ENCODE results near the gene SEC24D. TPM values are rescaled to one million over a fixed set of nuclear protein-coding genes. Genes with fewer than 3 reads are reported as not detected.
A peak's percentile ranks its signal among the peaks of the same experiment; 100 is the strongest.
"Not testable (repeated sequence)": the region's sequence is repeated elsewhere in the genome, so short reads cannot be mapped to it uniquely, and the experiment has no call there.

Gene SEC24D
- total and polyA plus RNA-seq, 2 experiments from 2014 or later, result 23.9 to 58.6 TPM

DNA sequence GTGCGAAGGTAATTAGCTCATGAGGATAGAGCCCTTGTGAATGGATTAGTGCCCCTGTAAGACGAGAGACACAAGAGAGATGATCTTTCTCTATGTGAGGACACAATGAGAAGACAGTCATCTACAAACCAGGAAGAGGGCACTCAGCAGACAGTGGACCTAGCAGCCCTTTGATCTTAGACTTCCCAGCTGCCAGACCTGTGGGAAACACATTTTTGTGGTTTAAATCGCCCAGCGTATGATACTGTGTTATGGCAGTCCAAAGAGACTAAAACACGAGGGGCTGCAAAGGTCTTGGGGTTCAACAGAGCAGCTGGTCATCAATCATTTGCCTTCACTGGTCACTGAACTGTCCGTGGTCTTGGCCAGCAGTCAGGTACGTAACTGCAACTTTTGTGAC lies 43.5 kb upstream of the SEC24D start:
- no peaks in the 10 kb centered on the region for H3K36me3 ChIP-seq
- no peaks in the 10 kb centered on the region for H3K4me1 ChIP-seq (ENCODE audit: low read depth)
- no peak overlapping the region for H3K4me3 ChIP-seq
- DNase-seq (ENCODE audit: low read depth in 1 of 2, low spot score in 1 of 2), result no peak
- H3K27ac ChIP-seq, result no peak overlapping the region
- no peaks in the 10 kb centered on the region for H3K9me3 ChIP-seq (ENCODE audit: low read depth)
- H3K27me3 ChIP-seq, result no peaks in the 10 kb centered on the region
- no peak for TF ChIP-seq CTCF (IDR thresholded peaks at IDR 0.05; ENCODE audit: low read depth, low read length)

- not testable (repeated sequence) for H3K27me3 ChIP-seq; H3K4me3 ChIP-seq; H3K27ac ChIP-seq; H3K9me3 ChIP-seq (ENCODE audit: low read depth); H3K36me3 ChIP-seq; DNase-seq (ENCODE audit: low read depth in 1 of 2, low spot score in 1 of 2); H3K4me1 ChIP-seq (ENCODE audit: low read depth)
Observed at GRCh38 chr4:118878507-118878906, 42.6 kb upstream of the SEC24D start.

DNA sequence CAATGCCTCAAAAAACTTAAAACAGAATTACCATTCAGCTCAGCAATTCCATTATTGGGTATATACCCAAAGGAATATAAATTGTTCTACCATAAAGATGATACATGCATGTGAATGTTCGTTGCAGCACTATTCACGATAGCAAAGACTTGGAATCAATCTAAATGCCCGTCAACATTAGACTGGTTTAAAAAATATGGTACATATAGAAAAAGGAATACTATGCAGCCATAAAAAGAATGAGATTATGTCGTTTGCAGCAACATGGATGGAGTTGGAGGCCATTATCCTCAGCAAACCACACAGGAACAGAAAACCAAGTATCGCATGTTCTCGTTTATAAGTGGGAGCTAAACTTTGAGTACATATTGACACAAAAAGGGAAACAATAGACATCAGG lies 41.9 kb upstream of the SEC24D start:
- Histone ChIP-seq H3K27ac (no peak overlapping the region), H3K9me3 (ENCODE audit: low read depth) (no peaks in the 10 kb centered on the region), H3K4me1 (ENCODE audit: low read depth) (no peaks in the 10 kb centered on the region), H3K36me3 (no peaks in the 10 kb centered on the region), H3K27me3 (no peaks in the 10 kb centered on the region), H3K4me3 (no peak overlapping the region)
- no peak for DNase-seq (ENCODE audit: low read depth in 1 of 2, low spot score in 1 of 2)
- TF ChIP-seq CTCF (IDR thresholded peaks at IDR 0.05; ENCODE audit: low read depth, low read length), result no peak

DNA sequence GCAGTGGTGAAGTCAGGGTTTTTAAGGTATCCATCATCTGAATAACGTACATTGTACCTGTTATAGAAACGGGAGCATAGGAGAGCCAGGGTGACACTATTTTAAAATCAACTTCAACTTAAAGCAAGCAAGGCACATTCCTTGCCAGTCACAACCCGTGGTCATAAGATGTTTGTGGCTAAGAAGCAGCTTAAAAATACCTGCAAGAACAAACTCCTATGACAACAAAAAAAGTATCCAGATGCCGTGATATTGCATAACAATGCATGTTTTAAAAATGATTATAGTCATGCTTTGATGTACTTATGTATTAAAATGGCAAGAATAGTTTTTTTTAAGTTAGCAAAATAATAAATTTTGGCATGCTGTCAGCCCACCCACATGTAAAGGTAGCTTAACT lies 36.3 kb upstream of the SEC24D start:
- H3K9me3 ChIP-seq (ENCODE audit: low read depth), result no peaks in the 10 kb centered on the region
- H3K27ac ChIP-seq, result no peak overlapping the region
- no peak overlapping the region for H3K4me3 ChIP-seq
- no peaks in the 10 kb centered on the region for H3K4me1 ChIP-seq (ENCODE audit: low read depth)
- H3K27me3 ChIP-seq, result no peaks in the 10 kb centered on the region
- H3K36me3 ChIP-seq, result no peaks in the 10 kb centered on the region
- TF ChIP-seq CTCF (IDR thresholded peaks at IDR 0.05; ENCODE audit: low read depth, low read length), result no peak
- DNase-seq (ENCODE audit: low read depth in 1 of 2, low spot score in 1 of 2), result no peak

- Histone ChIP-seq H3K27me3 (no peaks in the 10 kb centered on the region), H3K9me3 (ENCODE audit: low read depth) (no peaks in the 10 kb centered on the region), H3K4me3 (no peak overlapping the region), H3K27ac (peak overlapping the region; percentile 16), H3K36me3 (no peaks in the 10 kb centered on the region), H3K4me1 (ENCODE audit: low read depth) (no peaks in the 10 kb centered on the region)
- DNase-seq (ENCODE audit: low read depth in 1 of 2, low spot score in 1 of 2), result peak in 1 of 2 donors; percentile 23
- TF ChIP-seq CTCF (IDR thresholded peaks at IDR 0.05; ENCODE audit: low read depth, low read length), result no peak
Observed at GRCh38 chr4:118869808-118870342, 33.9 kb upstream of the SEC24D start.

GRCh38 chr4:118867311-118868067 lies 31.6 kb upstream of the SEC24D start:
- Histone ChIP-seq H3K36me3 (no peaks in the 10 kb centered on the region), H3K4me3 (no peak overlapping the region), H3K27me3 (no peaks in the 10 kb centered on the region), H3K9me3 (ENCODE audit: low read depth) (no peaks in the 10 kb centered on the region), H3K4me1 (ENCODE audit: low read depth) (no peaks in the 10 kb centered on the region), H3K27ac (no peak overlapping the region)
- no peak for TF ChIP-seq CTCF (IDR thresholded peaks at IDR 0.05; ENCODE audit: low read depth, low read length)
- peak in 1 of 2 donors; percentile 40 for DNase-seq (ENCODE audit: low read depth in 1 of 2, low spot score in 1 of 2)

Measured in cardiac muscle cell (in vitro differentiated cells and primary cell).